SK-N-MC (cell line): ENCODE results near the gene SON.
A peak's percentile ranks its signal among the peaks of the same experiment; 100 is the strongest.

ENCODE experiments used
- DNase-seq: peaks from one replicate; pipeline ENCODE4 v3.0.0-alpha.2; 2011; ENCODE audit warnings: low read depth, low spot score
- H3K27ac ChIP-seq: fragments of 200-600 bp; sonication (generic); 2 replicates; pipeline ENCODE4 v1.5.1; 2016; ENCODE audit warnings: mixed run types
- H3K36me3 ChIP-seq: fragments of 200-600 bp; sonication (generic); 2 replicates; pipeline ENCODE4 v1.6.1; 2017; ENCODE audit warnings: antibody characterized with exemption, low read length, mixed read lengths; ENCODE audit not compliant: insufficient read depth
- H3K4me3 ChIP-seq: fragments of 200-600 bp; sonication (generic); 2 replicates; pipeline ENCODE4 v1.5.1; 2016
- H3K9ac ChIP-seq: fragments of 200-600 bp; sonication (generic); 2 replicates; pipeline ENCODE4 v1.8.0; 2017; ENCODE audit warnings: mixed run types, mixed read lengths; ENCODE audit not compliant: insufficient read length
- H3K9me3 ChIP-seq: fragments of 200-600 bp; sonication (generic); 2 replicates; pipeline ENCODE4 v1.6.1; 2017; ENCODE audit warnings: low read depth, mild to moderate bottlenecking, antibody characterized with exemption, low read length, moderate library complexity, mixed read lengths
- EZH2 ChIP-seq: fragments of 200-600 bp; sonication (generic); IDR thresholded peaks from one replicate; pipeline ENCODE4 v1.6.1; 2017; ENCODE audit warnings: antibody characterized with exemption
- FOXP2 ChIP-seq: optimal IDR thresholded peaks from 2 replicates; pipeline ENCODE3; 2011; ENCODE audit warnings: mild to moderate bottlenecking, moderate library complexity; ENCODE audit not compliant: insufficient read depth; ENCODE audit errors: extremely low read length, control extremely low read depth
- POLR2AphosphoS5 ChIP-seq: IDR thresholded peaks from 2 replicates; pipeline ENCODE4 v1.6.1; 2012; ENCODE audit warnings: mild to moderate bottlenecking, low read depth, low read length, borderline replicate concordance

Gene SON

DNA sequence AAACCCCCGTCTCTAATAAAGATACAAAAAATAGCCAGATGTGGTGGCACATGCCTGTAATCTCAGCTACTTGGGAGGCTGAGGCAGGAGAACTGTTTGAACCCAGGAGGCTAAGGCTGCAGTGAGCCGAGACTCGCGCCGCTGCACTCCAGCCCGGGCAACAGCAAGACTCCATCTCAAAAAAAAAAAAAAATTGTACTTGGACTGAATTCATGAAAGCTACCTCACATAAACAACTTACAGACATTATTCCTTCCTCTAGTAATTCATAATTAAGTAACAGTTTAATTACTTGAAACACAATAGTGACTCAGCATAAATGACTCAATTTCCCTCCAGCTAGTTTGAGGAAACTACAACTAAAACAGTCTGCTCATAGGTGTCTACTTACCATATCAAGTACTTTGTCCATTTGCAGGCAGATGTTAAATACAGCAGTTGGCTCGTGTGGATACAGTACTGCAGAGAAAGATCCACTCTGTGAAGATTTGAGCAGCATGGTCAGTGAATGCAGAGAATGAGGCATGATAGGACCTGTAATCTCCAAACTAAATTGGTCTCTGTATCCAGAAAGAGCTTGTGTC is 36.2 kb downstream of the SON start:
- TF ChIP-seq POLR2AphosphoS5 (no peak), EZH2 (no peak), FOXP2 (no peak)

DNA sequence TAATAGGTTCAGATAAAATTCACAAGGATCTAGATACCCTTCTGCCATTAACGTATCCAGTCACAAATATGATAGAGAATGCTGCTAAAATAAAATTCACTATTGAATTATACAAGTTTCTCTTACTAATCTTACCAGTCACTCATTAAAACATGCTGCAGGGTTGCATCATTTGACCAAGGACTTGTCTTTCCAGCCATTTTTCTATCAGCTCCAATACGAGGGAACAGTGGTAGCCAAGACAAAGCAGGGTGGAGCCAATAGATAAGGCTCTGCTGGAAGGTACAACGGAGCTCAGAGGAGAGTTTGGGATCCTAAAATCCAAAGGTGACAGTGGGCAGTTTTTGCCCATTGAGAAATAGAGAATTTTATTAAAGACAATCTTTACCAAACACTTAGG is 41.6 kb downstream of the SON start:
- Histone ChIP-seq H3K27ac (0 out of 2 replicates have a peak overlapping the region, but pooled peaks have one; percentile 32), H3K9me3 (no peaks in the 10 kb centered on the region), H3K9ac (no peak overlapping the region), H3K36me3 (peaks cover 48% of the 10 kb centered on the region), H3K4me3 (no peak overlapping the region)
- no peak for DNase-seq
- TF ChIP-seq EZH2 (no peak), FOXP2 (no peak), POLR2AphosphoS5 (no peak)

More for the DNA sequence above, 36.2 kb downstream of the SON start:
- peak overlapping the region; percentile 79 for H3K27ac ChIP-seq
- H3K9me3 ChIP-seq: no peaks in the 10 kb centered on the region
- H3K4me3 ChIP-seq: no peak overlapping the region
- DNase-seq: no peak
- peaks cover 77% of the 10 kb centered on the region for H3K36me3 ChIP-seq
- no peak overlapping the region for H3K9ac ChIP-seq

DNA sequence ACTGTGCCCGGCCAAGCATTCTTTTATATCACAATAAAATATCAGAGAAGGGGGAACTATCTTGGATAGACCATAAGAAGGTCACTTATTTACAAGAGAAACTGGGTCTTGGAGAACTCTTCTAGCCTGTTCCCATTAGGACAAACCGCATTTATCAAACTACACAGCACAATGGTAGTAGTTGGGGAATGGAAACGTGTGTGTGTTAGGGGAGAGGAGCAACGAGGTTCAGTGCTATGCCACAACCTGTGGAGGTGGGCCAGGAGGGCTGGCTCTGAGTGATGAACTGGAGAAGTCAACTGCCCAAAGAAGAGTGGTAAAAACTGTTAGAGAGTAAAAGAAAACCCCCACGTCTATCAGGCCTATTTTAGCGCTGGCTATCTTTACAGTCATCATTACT is 44.1 kb downstream of the SON start:
- Histone ChIP-seq H3K9ac (peak overlapping the region; percentile 90), H3K9me3 (no peaks in the 10 kb centered on the region), H3K36me3 (peaks cover 37% of the 10 kb centered on the region), H3K4me3 (peak overlapping the region; percentile 94), H3K27ac (no peak overlapping the region)
- no peak for DNase-seq
- TF ChIP-seq EZH2: no peak
- TF ChIP-seq POLR2AphosphoS5: no peak
- no peak for TF ChIP-seq FOXP2

DNA sequence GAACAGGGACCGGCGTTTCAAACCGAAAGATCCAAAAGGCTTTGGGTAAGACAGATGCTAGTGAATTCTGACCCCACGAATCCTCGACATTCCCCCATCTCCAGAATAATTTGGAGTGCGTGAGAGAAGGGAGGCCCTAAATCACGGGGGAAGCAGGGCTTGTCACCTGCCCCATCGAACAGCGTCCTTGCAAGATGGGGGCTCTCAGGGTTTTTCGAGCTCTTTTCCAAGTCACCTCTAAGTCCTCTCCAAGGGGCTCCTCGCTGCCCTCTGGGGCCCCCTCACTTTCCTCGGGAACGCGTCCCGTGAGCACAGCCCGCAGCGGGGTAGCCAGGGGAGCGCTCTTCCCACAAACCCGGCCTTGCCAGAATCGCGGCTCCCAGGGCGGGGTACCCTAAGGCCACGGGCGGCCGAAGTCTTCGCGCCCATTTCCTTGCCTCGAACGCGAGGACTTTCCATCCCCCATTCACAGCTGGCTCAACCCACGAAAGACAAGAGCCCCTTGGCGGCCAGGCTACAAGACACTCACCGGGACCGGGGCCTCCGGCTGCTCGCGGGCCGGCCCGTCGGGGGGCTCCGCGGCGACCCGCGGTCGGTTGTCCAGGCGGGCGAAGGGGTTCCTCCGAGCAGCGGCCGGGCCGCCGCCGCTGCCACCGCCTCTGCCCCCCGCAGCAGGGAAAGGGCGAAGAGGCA is 45.1 kb downstream of the SON start:
- Histone ChIP-seq H3K36me3 (peaks cover 30% of the 10 kb centered on the region), H3K4me3 (peak overlapping the region; percentile 94), H3K9ac (peak overlapping the region; percentile 90), H3K27ac (no peak overlapping the region), H3K9me3 (no peaks in the 10 kb centered on the region)
- DNase-seq: no peak
- TF ChIP-seq POLR2AphosphoS5: no peak
- TF ChIP-seq FOXP2: no peak
- no peak for TF ChIP-seq EZH2

DNA sequence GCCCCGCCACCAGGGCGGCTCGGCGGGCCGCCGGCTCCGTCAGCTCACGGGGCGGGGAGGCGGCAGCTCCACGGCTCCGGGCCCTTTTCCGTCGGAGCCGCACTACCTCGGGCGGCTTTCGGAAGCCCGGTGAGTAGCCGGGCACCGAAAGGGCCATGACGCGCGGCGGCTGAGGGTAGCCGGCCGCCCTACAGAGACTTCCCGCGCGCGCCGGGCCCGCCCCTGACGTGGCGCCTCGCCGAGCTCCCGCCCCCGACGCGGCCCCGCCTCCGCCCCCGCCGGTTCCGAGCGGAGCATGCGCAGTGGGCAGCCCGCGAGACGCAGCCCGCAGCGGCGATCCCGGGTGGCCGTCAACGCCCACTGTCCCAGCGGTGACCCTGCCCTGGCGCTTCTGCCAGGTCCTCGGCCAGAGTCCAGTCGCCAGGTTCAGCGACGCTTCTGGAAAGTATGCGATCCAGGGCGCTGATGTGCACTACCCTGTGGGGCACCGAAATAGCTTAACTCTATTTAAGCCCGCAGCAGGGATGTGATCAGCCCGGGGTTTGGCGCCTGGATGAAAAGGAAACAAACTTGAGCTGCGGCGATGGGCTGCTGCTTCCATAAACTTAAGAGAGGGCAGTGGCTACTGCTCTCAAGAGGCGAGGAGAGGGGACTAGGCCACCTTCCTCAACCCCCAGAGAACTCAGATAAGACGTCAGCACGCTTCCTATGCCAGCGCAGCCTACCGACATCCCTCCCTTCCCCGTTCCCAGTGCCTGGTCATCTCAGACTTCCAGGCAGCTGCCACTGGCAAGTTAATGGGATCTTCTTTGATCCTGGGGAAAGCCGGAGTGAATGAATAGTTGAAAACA is 45.9 kb downstream of the SON start, which contains the start of gene DONSON:
Gene DONSON (minus strand): TSS at position 200 of the 851 bp plus-strand sequence. CDS start 43 bp downstream, at position 157.
- TF ChIP-seq POLR2AphosphoS5 (peak; percentile 78), EZH2 (no peak), FOXP2 (no peak)
- Histone ChIP-seq H3K36me3 (peaks cover 24% of the 10 kb centered on the region), H3K4me3 (peak within 1 kb of the TSS; percentile 94), H3K9me3 (no peaks in the 10 kb centered on the region), H3K27ac (no peak within 1 kb of the TSS), H3K9ac (peak within 1 kb of the TSS; percentile 90)
- DNase-seq: peak; percentile 30

DNA sequence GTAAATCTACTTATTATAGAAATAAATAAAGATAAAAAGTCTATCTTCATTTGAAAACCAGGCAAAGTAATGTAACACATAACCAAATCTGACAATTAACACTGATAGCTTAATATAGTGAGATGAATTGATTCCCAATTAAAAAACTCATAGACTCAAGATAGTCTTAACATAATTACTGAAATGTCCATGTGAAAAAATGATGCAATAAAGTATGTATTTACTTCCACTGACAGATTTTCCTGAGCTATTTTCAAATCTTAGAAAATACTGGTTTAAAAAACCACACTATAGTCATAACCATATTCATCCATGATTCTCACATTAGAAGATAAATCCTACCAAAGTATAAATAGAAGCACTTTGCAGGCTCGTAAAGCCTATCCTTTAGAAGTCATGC is 55.2 kb downstream of the SON start:
- no peaks in the 10 kb centered on the region for H3K9me3 ChIP-seq
- no peak overlapping the region for H3K9ac ChIP-seq
- no peak overlapping the region for H3K4me3 ChIP-seq
- TF ChIP-seq FOXP2 (no peak), EZH2 (no peak), POLR2AphosphoS5 (no peak)
- H3K27ac ChIP-seq: peak overlapping the region; percentile 19; the same call in 1 of the 2 replicates
- DNase-seq: no peak
- H3K36me3 ChIP-seq: peaks cover 51% of the 10 kb centered on the region

DNA sequence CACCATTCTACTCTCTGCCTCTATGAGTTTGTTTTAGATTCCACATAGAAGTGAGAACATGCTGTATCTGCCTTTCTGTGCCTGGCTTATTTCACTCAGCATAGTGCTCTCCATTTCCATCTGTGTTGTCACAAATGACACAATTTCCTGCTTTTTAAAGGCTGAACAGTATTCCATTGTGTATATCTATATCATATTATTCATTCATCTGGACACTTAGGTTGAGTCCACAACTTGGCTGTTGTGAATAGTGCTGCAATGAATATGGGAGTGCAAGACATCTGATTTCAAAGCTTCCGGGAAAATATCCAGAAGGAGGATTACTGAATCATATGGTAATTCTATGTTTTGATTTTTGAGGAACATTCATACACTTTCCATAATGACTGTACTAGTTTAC is 65.7 kb downstream of the SON start:
- H3K9me3 ChIP-seq: no peaks in the 10 kb centered on the region
- H3K9ac ChIP-seq: no peak overlapping the region
- no peak overlapping the region for H3K4me3 ChIP-seq
- DNase-seq: no peak
- peaks cover 16% of the 10 kb centered on the region for H3K36me3 ChIP-seq
- no peak for TF ChIP-seq EZH2
- TF ChIP-seq FOXP2: no peak
- TF ChIP-seq POLR2AphosphoS5: no peak
- H3K27ac ChIP-seq: no peak overlapping the region
